Smooth muscle cell (in vitro differentiated cells): ENCODE data around the gene ENDOD1. TPM values are rescaled to one million over a fixed set of nuclear protein-coding genes. Genes with fewer than 3 reads are reported as not detected.
A peak's percentile ranks its signal among the peaks of the same experiment; 100 is the strongest.
"Not testable (repeated sequence)": the region's sequence is repeated elsewhere in the genome, so short reads cannot be mapped to it uniquely, and the experiment has no call there.

Experiments
- DNase-seq: peaks from one replicate; lab custom pipeline; 2025; ENCODE audit not compliant: unreplicated experiment; lab: John Stamatoyannopoulos, UW
- H2AFZ ChIP-seq: fragments of 200-600 bp; sonication (generic); 2 replicates; pipeline ENCODE4 v1.6.0; 2016; ENCODE audit warnings: antibody characterized with exemption, low read depth, mild to moderate bottlenecking
- H3F3A ChIP-seq: fragments of 200-600 bp; sonication (generic); 2 replicates; pipeline ENCODE4 v1.6.0; 2017; ENCODE audit warnings: antibody characterized with exemption, low read depth
- H3K27ac ChIP-seq: fragments of 200-600 bp; sonication (generic); 2 replicates; pipeline ENCODE4 v1.5.1; 2016; ENCODE audit warnings: low read depth, mild to moderate bottlenecking
- H3K27me3 ChIP-seq: fragments of 200-600 bp; sonication (generic); 2 replicates; pipeline ENCODE4 v1.6.1; 2016; ENCODE audit warnings: low read depth, mild to moderate bottlenecking
- H3K36me3 ChIP-seq: fragments of 200-600 bp; sonication (generic); 2 replicates; pipeline ENCODE4 v1.5.1; 2016; ENCODE audit warnings: low read depth
- H3K4me1 ChIP-seq: fragments of 200-600 bp; sonication (generic); 2 replicates; pipeline ENCODE4 v1.5.1; 2016; ENCODE audit warnings: low read depth
- H3K4me2 ChIP-seq: fragments of 200-600 bp; sonication (generic); 2 replicates; pipeline ENCODE4 v1.6.0; 2016; ENCODE audit warnings: mild to moderate bottlenecking
- H3K4me3 ChIP-seq: fragments of 200-600 bp; sonication (generic); 2 replicates; pipeline ENCODE4 v1.5.1; 2016; ENCODE audit warnings: mild to moderate bottlenecking
- H3K79me2 ChIP-seq: fragments of 200-600 bp; sonication (generic); 2 replicates; pipeline ENCODE4 v1.6.0; 2016; ENCODE audit warnings: low read depth, mild to moderate bottlenecking
- H3K9ac ChIP-seq: fragments of 200-600 bp; sonication (generic); 2 replicates; pipeline ENCODE4 v1.6.0; 2016; ENCODE audit warnings: low read depth
- H3K9me3 ChIP-seq: fragments of 200-600 bp; sonication (generic); replicated peaks from 2 replicates; pipeline ENCODE4 v1.5.1; 2016; ENCODE audit warnings: low read depth
- H4K20me1 ChIP-seq: fragments of 200-600 bp; sonication (generic); 2 replicates; pipeline ENCODE4 v1.6.0; 2016; ENCODE audit warnings: low read depth
- CTCF ChIP-seq: fragments of 200-600 bp; sonication (generic); IDR thresholded peaks from 2 replicates; pipeline ENCODE4 v1.5.1; 2017; ENCODE audit warnings: borderline replicate concordance, mild to moderate bottlenecking, antibody characterized with exemption; ENCODE audit not compliant: insufficient read depth, poor library complexity, severe bottlenecking
- WGBS: methylation state at CpG from one replicate; pipeline ENCODE4 v1.1.7; 2016; ENCODE audit warnings: low lambda C conversion rate; 5-methylcytosine and 5-hydroxymethylcytosine counted together
- polyA plus RNA-seq: library from polyadenylated mRNA; unstranded; fragments of >200 nt; fragmentation: Nextera tagmentation; extraction: Ambion mirVana; gene quantifications from 2 replicates; pipeline ENCODE4 v1.2.1, GENCODE V29; 2016
- total RNA-seq: library from RNA; depleted of rRNA; stranded (reverse); fragments of >200 nt; gene quantifications from 2 replicates; pipeline ENCODE4 v1.2.3, GENCODE V29; 2014

ENDOD1 gene
- total and polyA plus RNA-seq, 2 experiments from 2014 or later: 44.8 to 125 TPM

GRCh38 chr11:95044010-95044409 is 45.6 kb upstream of the ENDOD1 start:
- Histone ChIP-seq H2AFZ (peak overlapping the region; percentile 26), H3K36me3 (no peaks in the 10 kb centered on the region), H3K27ac (no peak overlapping the region), H3F3A (peaks cover 3% of the 10 kb centered on the region), H3K4me2 (peak overlapping the region; percentile 45), H3K9ac (no peak overlapping the region), H3K79me2 (no peaks in the 10 kb centered on the region), H3K9me3 (no peaks in the 10 kb centered on the region), H4K20me1 (no peaks in the 10 kb centered on the region), H3K4me3 (no peak overlapping the region), H3K4me1 (no peaks in the 10 kb centered on the region), H3K27me3 (no peaks in the 10 kb centered on the region)
- WGBS: 28% methylated on average over 4 of the region's 4 CpGs
- DNase-seq: no peak
- no peak for TF ChIP-seq CTCF

GRCh38 chr11:95045812-95046211 is 43.8 kb upstream of the ENDOD1 start:
- Histone ChIP-seq H3K27me3 (no peaks in the 10 kb centered on the region), H3F3A (peaks cover 3% of the 10 kb centered on the region), H3K36me3 (no peaks in the 10 kb centered on the region), H3K4me1 (no peaks in the 10 kb centered on the region), H3K79me2 (no peaks in the 10 kb centered on the region), H3K9me3 (no peaks in the 10 kb centered on the region), H3K27ac (no peak overlapping the region), H2AFZ (peak overlapping the region; percentile 21), H3K9ac (no peak overlapping the region), H4K20me1 (no peaks in the 10 kb centered on the region), H3K4me3 (no peak overlapping the region), H3K4me2 (no peak overlapping the region)
- TF ChIP-seq CTCF: no peak
- no peak for DNase-seq

- not testable (repeated sequence) for DNase-seq, H3K9me3 ChIP-seq, H3K36me3 ChIP-seq, H3K4me3 ChIP-seq, H3K9ac ChIP-seq, H4K20me1 ChIP-seq, H3K27ac ChIP-seq, H3K4me2 ChIP-seq, H3K4me1 ChIP-seq, H3K79me2 ChIP-seq, H2AFZ ChIP-seq, H3K27me3 ChIP-seq, H3F3A ChIP-seq
- WGBS: 83% methylated on average over 3 of the region's 3 CpGs
These were observed 40.5 kb upstream of the ENDOD1 start, which contains the start of gene KDM4F for GRCh38 chr11:95049122-95049521. KDM4F (plus strand) TSS chr11:95049422.

- Histone ChIP-seq H3K9me3 (no peaks in the 10 kb centered on the region), H3K4me1 (no peaks in the 10 kb centered on the region), H2AFZ (no peak overlapping the region), H3F3A (peaks cover 2% of the 10 kb centered on the region), H3K4me3 (no peak overlapping the region), H3K9ac (no peak overlapping the region), H4K20me1 (no peaks in the 10 kb centered on the region), H3K79me2 (no peaks in the 10 kb centered on the region), H3K4me2 (no peak overlapping the region), H3K27me3 (peaks cover 3% of the 10 kb centered on the region), H3K27ac (no peak overlapping the region), H3K36me3 (no peaks in the 10 kb centered on the region)
- no peak for DNase-seq
- WGBS: 94% methylated on average over 22 of the region's 22 CpGs
- TF ChIP-seq CTCF: no peak
These were observed 38.9 kb upstream of the ENDOD1 start for GRCh38 chr11:95050595-95051202.
